H1 (cell line): ENCODE results near the gene SAMD15. TPM values are rescaled to one million over a fixed set of nuclear protein-coding genes. Genes with fewer than 3 reads are reported as not detected.

ENCODE experiments used
- CTCF ChIA-PET: fragments of 300-600 bp; sonication (Branson Sonifier 250); formaldehyde crosslinking; loops from one replicate; lab custom pipeline; 2021; ENCODE audit not compliant: partially characterized antibody; lab: Charles Lee
- POLR2A ChIA-PET: fragments of 300-600 bp; sonication (Branson Sonifier 250); formaldehyde crosslinking; loops from one replicate; lab custom pipeline; 2021; ENCODE audit warnings: inconsistent platforms; ENCODE audit not compliant: partially characterized antibody; lab: Charles Lee
- DNase-seq, 2 experiments: peaks; one replicate each; pipeline versions ENCODE4 v3.0.0 to v3.0.0-alpha.2; 2010 to 2022; ENCODE audit warnings: low spot score in 2 of 2, low read depth in 1 of 2, mixed read lengths in 1 of 2
- FAIRE-seq: peaks from 2 replicates; lab custom pipeline; 2011; peaks lifted over from hg19 to GRCh38; lab: Jason Lieb, UNC
- H2AFZ ChIP-seq: 2 replicates; pipeline ENCODE4 v1.8.1; 2012; ENCODE audit warnings: low read length, inconsistent platforms
- H2AK5ac ChIP-seq: 2 replicates; pipeline ENCODE4 v1.6.1; 2013; ENCODE audit warnings: low read depth, low read length
- H2BK120ac ChIP-seq: replicated peaks from 2 replicates; pipeline ENCODE3; 2013; ENCODE audit warnings: low read depth, low read length, inconsistent platforms
- H2BK12ac ChIP-seq: 2 replicates; pipeline ENCODE4 v1.6.1; 2013; ENCODE audit warnings: low read depth, low read length
- H2BK15ac ChIP-seq: 2 replicates; pipeline ENCODE4 v1.6.1; 2013; ENCODE audit warnings: low read length
- H2BK20ac ChIP-seq: 2 replicates; pipeline ENCODE4 v1.6.1; 2013; ENCODE audit warnings: low read length
- H2BK5ac ChIP-seq: 2 replicates; pipeline ENCODE4 v1.6.1; 2013; ENCODE audit warnings: low read depth, low read length
- H3K14ac ChIP-seq: 2 replicates; pipeline ENCODE4 v1.6.1; 2013; ENCODE audit warnings: inconsistent platforms; ENCODE audit not compliant: insufficient read length
- H3K18ac ChIP-seq: 2 replicates; pipeline ENCODE4 v1.6.1; 2013; ENCODE audit warnings: low read length; ENCODE audit errors: extremely low read depth
- H3K23ac ChIP-seq: 2 replicates; pipeline ENCODE4 v1.6.1; 2013; ENCODE audit warnings: inconsistent platforms; ENCODE audit not compliant: insufficient read length
- H3K23me2 ChIP-seq: 2 replicates; pipeline ENCODE4 v1.6.1; 2013; ENCODE audit warnings: low read depth, low read length
- H3K27ac ChIP-seq: 2 replicates; pipeline ENCODE4 v1.6.1; 2011; ENCODE audit warnings: low read depth, low read length, inconsistent platforms
- H3K27me3 ChIP-seq, 4 experiments: replicated peaks in 1 of 4; 1 replicate in 1 of 4; 2 replicates in 3 of 4; pipeline versions ENCODE4 v1.6.1 to v1.8.1; 2011 to 2013; ENCODE audit warnings: low read length in 3 of 4, mild to moderate bottlenecking in 3 of 4, inconsistent platforms in 2 of 4, mixed read lengths in 2 of 4, moderate library complexity in 1 of 4; ENCODE audit not compliant: control insufficient read depth in 3 of 4, insufficient read depth in 3 of 4; ENCODE audit errors: extremely low read depth in 1 of 4
- H3K36me3 ChIP-seq, 4 experiments: 2 replicates each; pipeline versions ENCODE4 v1.6.1 to v1.8.1; 2011 to 2013; ENCODE audit warnings: mild to moderate bottlenecking in 4 of 4, low read length in 3 of 4, moderate library complexity in 2 of 4, control low read depth in 1 of 4, inconsistent platforms in 1 of 4; ENCODE audit not compliant: insufficient read depth in 4 of 4, control insufficient read depth in 2 of 4
- H3K4ac ChIP-seq: replicated peaks from 2 replicates; pipeline ENCODE3; 2013; ENCODE audit warnings: low read length, low read depth, mixed read lengths, inconsistent platforms; ENCODE audit not compliant: insufficient read length
- H3K4me1 ChIP-seq, 4 experiments: replicated peaks in 1 of 4; 1 replicate in 1 of 4; 2 replicates in 3 of 4; pipeline versions ENCODE4 v1.6.1 to v1.8.1; 2011 to 2013; ENCODE audit warnings: low read length in 3 of 4, inconsistent platforms in 2 of 4, mixed read lengths in 1 of 4; ENCODE audit not compliant: insufficient read depth in 4 of 4, control insufficient read depth in 3 of 4
- H3K4me2 ChIP-seq, 2 experiments: 2 replicates each; pipeline versions ENCODE4 v1.6.1 to v1.8.1; 2011 to 2013; ENCODE audit warnings: low read depth in 2 of 2, low read length in 2 of 2, control low read depth in 1 of 2, inconsistent platforms in 1 of 2, mild to moderate bottlenecking in 1 of 2; ENCODE audit not compliant: insufficient read depth in 1 of 2
- H3K4me3 ChIP-seq, 4 experiments: fragments of 200-600, 300-600 bp in 1 of 4; sonication (generic), shearing (Covaris generic), sonication (Bioruptor Twin) in 1 of 4; 2 replicates each; pipeline versions ENCODE4 v1.5.1 to v1.8.1; 2011 to 2016; ENCODE audit warnings: low read length in 4 of 4, low read depth in 3 of 4, control low read depth in 2 of 4, inconsistent platforms in 2 of 4, mild to moderate bottlenecking in 2 of 4, mixed read lengths in 1 of 4, moderate library complexity in 1 of 4; ENCODE audit not compliant: insufficient read depth in 2 of 4; ENCODE audit errors: extremely low read depth in 1 of 4
- H3K56ac ChIP-seq: replicated peaks from 2 replicates; pipeline ENCODE3; 2013; ENCODE audit warnings: low read depth, mild to moderate bottlenecking, mixed read lengths, low read length, inconsistent platforms; ENCODE audit not compliant: insufficient read length
- H3K79me1 ChIP-seq: 2 replicates; pipeline ENCODE4 v1.6.1; 2013; ENCODE audit warnings: low read depth, low read length, control low read depth
- H3K79me2 ChIP-seq, 2 experiments: 2 replicates each; pipeline versions ENCODE4 v1.6.1 to v1.8.1; 2012 to 2013; ENCODE audit warnings: low read length in 2 of 2, mild to moderate bottlenecking in 2 of 2, inconsistent platforms in 1 of 2; ENCODE audit not compliant: insufficient read depth in 2 of 2, control insufficient read depth in 1 of 2
- H3K9ac ChIP-seq, 4 experiments: replicated peaks in 1 of 4; 1 replicate in 1 of 4; 2 replicates in 3 of 4; pipeline versions ENCODE4 v1.6.1 to v1.8.1; 2011 to 2013; ENCODE audit warnings: low read depth in 3 of 4, low read length in 3 of 4, control low read depth in 2 of 4, mild to moderate bottlenecking in 2 of 4, moderate library complexity in 2 of 4, inconsistent platforms in 1 of 4; ENCODE audit errors: extremely low read depth in 1 of 4
- H3K9me3 ChIP-seq, 2 experiments: 2 replicates each; pipeline versions ENCODE4 v1.6.1 to v1.8.1; 2012 to 2013; ENCODE audit warnings: mild to moderate bottlenecking in 2 of 2, moderate library complexity in 2 of 2, control low read depth in 1 of 2, inconsistent platforms in 1 of 2, low read depth in 1 of 2, low read length in 1 of 2, mixed read lengths in 1 of 2; ENCODE audit not compliant: insufficient read depth in 2 of 2
- H4K20me1 ChIP-seq, 2 experiments: replicated peaks in 1 of 2; 2 replicates each; pipeline versions ENCODE3 to v1.8.1; 2011 to 2013; ENCODE audit warnings: inconsistent platforms in 2 of 2, low read length in 2 of 2, mild to moderate bottlenecking in 1 of 2; ENCODE audit not compliant: insufficient read depth in 2 of 2, control insufficient read depth in 1 of 2
- H4K5ac ChIP-seq: 2 replicates; pipeline ENCODE4 v1.6.1; 2013; ENCODE audit warnings: low read length, low read depth, mixed read lengths, inconsistent platforms; ENCODE audit not compliant: insufficient read length
- H4K8ac ChIP-seq: 2 replicates; pipeline ENCODE4 v1.8.0; 2013; ENCODE audit warnings: mild to moderate bottlenecking, moderate library complexity, low read length, inconsistent platforms; ENCODE audit not compliant: insufficient read depth; ENCODE audit errors: extremely low read depth
- H4K91ac ChIP-seq: replicated peaks from 2 replicates; pipeline ENCODE3; 2013; ENCODE audit warnings: low read length, mixed read lengths, inconsistent platforms; ENCODE audit not compliant: insufficient read length
- BRCA1 ChIP-seq: IDR thresholded peaks from 2 replicates; pipeline ENCODE4 v1.6.1; 2012; ENCODE audit warnings: low read depth, low read length, improper control_type of control experiment
- CHD1 ChIP-seq: IDR thresholded peaks from 2 replicates; pipeline ENCODE4 v1.6.1; 2012; ENCODE audit warnings: low read depth, low read length, improper control_type of control experiment
- EP300 ChIP-seq, 2 experiments: IDR thresholded peaks; 1 replicate in 1 of 2; 2 replicates in 1 of 2; pipeline ENCODE4 v1.6.1; 2011 to 2012; ENCODE audit warnings: low read depth in 2 of 2, low read length in 2 of 2, mild to moderate bottlenecking in 2 of 2, borderline replicate concordance in 1 of 2, inconsistent platforms in 1 of 2, moderate library complexity in 1 of 2
- EZH2 ChIP-seq: fragments of 200-600 bp; sonication (generic); IDR thresholded peaks from 2 replicates; pipeline ENCODE4 v1.7.1; 2012; ENCODE audit warnings: low read depth, mild to moderate bottlenecking, moderate library complexity, low read length, inconsistent platforms; ENCODE audit not compliant: severe bottlenecking
- HDAC2 ChIP-seq, 2 experiments: fragments of 300-600 bp in 1 of 2; sonication (generic) in 1 of 2; IDR thresholded peaks; 2 replicates each; pipeline ENCODE4 v1.6.1; 2011 to 2012; ENCODE audit warnings: low read depth in 2 of 2, low read length in 2 of 2, mild to moderate bottlenecking in 2 of 2, moderate library complexity in 2 of 2, borderline replicate concordance in 1 of 2, inconsistent platforms in 1 of 2
- HDAC6 ChIP-seq: IDR thresholded peaks from one replicate; pipeline ENCODE4 v1.7.1; 2012; ENCODE audit warnings: low read depth, mild to moderate bottlenecking, inconsistent platforms, low read length, moderate library complexity
- JUN ChIP-seq: IDR thresholded peaks from 2 replicates; pipeline ENCODE4 v1.6.1; 2011; ENCODE audit warnings: low read depth, mild to moderate bottlenecking, improper control_type of control experiment, low read length
- KDM4A ChIP-seq: IDR thresholded peaks from one replicate; pipeline ENCODE4 v1.7.1; 2012; ENCODE audit warnings: low read depth, mild to moderate bottlenecking, moderate library complexity, low read length, inconsistent platforms; ENCODE audit not compliant: severe bottlenecking
- NRF1 ChIP-seq: IDR thresholded peaks from 2 replicates; pipeline ENCODE4 v1.6.1; 2011; ENCODE audit warnings: mild to moderate bottlenecking, low read depth, low read length, improper control_type of control experiment
- POU5F1 ChIP-seq: IDR thresholded peaks from 2 replicates; pipeline ENCODE4 v1.6.1; 2011; ENCODE audit warnings: low read depth, mild to moderate bottlenecking, low read length, moderate library complexity
- RFX5 ChIP-seq: IDR thresholded peaks from 2 replicates; pipeline ENCODE4 v1.6.1; 2011; ENCODE audit warnings: low read depth, low read length, improper control_type of control experiment, borderline replicate concordance
- RXRA ChIP-seq: IDR thresholded peaks from 2 replicates; pipeline ENCODE4 v1.6.1; 2011; ENCODE audit warnings: low read depth, mild to moderate bottlenecking, low read length, moderate library complexity; ENCODE audit not compliant: insufficient read depth
- SP1 ChIP-seq: IDR thresholded peaks from 2 replicates; pipeline ENCODE4 v1.6.1; 2011; ENCODE audit warnings: low read depth, low read length
- SRF ChIP-seq: IDR thresholded peaks from 2 replicates; pipeline ENCODE4 v1.6.1; 2011; ENCODE audit warnings: mild to moderate bottlenecking, low read depth, low read length, moderate library complexity
- WGBS, 2 experiments: shearing (Covaris generic) in 1 of 2; methylation state at CpG; one replicate each; pipeline versions ENCODE4 v1.1.6 to v1.1.7; 2013 to 2015; ENCODE audit warnings: low lambda C conversion rate in 2 of 2, mixed read lengths in 2 of 2, inconsistent platforms in 1 of 2, low coverage in 1 of 2, missing lambda C conversion rate in 1 of 2; ENCODE audit not compliant: insufficient replicate concordance in 2 of 2, insufficient coverage in 1 of 2, insufficient read length in 1 of 2; ENCODE audit errors: extremely low coverage in 1 of 2, missing lambda C conversion rate in 1 of 2; 5-methylcytosine and 5-hydroxymethylcytosine counted together
- polyA plus RNA-seq, 7 experiments: library from polyadenylated mRNA; depleted of rRNA in 3 of 7; stranded (reverse) in 5 of 7; unstranded in 2 of 7; fragments of >200 nt in 5 of 7; fragments of 200-250 nt in 2 of 7; gene quantifications; 1 replicate in 5 of 7; 2 replicates in 1 of 7; 4 replicates in 1 of 7; pipeline versions ENCODE4 v1.2.1 to v1.2.3, GENCODE V29; 2011 to 2013; ENCODE audit warnings: missing spikeins in 2 of 7, mixed read lengths in 2 of 7
- total RNA-seq: library from RNA; stranded (reverse); fragmentation: NEBNext Ultra II Directional; extraction: Animal tissue kit (Norgen Biotek cat#: 25700); gene quantifications from 2 replicates; pipeline ENCODE4 v1.2.1, GENCODE V29; 2021

Gene SAMD15
- total and polyA plus RNA-seq, 2 of the 8 experiments (the other 6 are each of a cell fraction or from before 2014, with no cell fraction given): 0.17 to 1.0 TPM

- no peak overlapping the region for H2BK15ac ChIP-seq
- 83% methylated on average over 1 of the region's 1 CpG; no CpG with 5 or more reads in 1 of the 2 experiments for WGBS, 2 experiments
- H3K14ac ChIP-seq: no peak overlapping the region
- H3K4me2 ChIP-seq: no peak overlapping the region
- H4K91ac ChIP-seq: peak overlapping the region; percentile 61
- H3K23me2 ChIP-seq: no peaks in the 10 kb centered on the region; the same call in 1 of the 2 replicates
- H3K9me3 ChIP-seq: 0 out of 4 replicates have a peak, but pooled peaks cover 0 to 2% of the 10 kb centered on the region in 2 experiments
- H3K4me3 ChIP-seq: no peak overlapping the region
- H3K4me1 ChIP-seq: peaks cover 5 to 19% (median 10%) of the 10 kb centered on the region in 4 experiments
- ChIA-PET CTCF (interaction anchor here (0.9 to 3.1 kb wide), 5 partner anchors 9 to 24 kb away, joined by 3 to 15 read pairs (median 4); no protein-coding TSS in a partner anchor), POLR2A (interaction anchor here (2.5 kb wide), 1 partner anchor 18 kb away, joined by 12 read pairs; the partner anchor contains the start of genes GSTZ1 and POMT2)
- no peaks in the 10 kb centered on the region for H3K79me2 ChIP-seq
- H2BK120ac ChIP-seq: no peak overlapping the region
- no peak overlapping the region for H4K5ac ChIP-seq
- peak overlapping the region; percentile 81 for H3K18ac ChIP-seq
- no peak overlapping the region for H3K27ac ChIP-seq
- FAIRE-seq (no peak), DNase-seq (no peak)
- H2AFZ ChIP-seq: no peak overlapping the region
- no peak overlapping the region for H3K9ac ChIP-seq
- H3K79me1 ChIP-seq: no peaks in the 10 kb centered on the region
- no peak overlapping the region; the same call in 1 of the 2 replicates for H2AK5ac ChIP-seq
- no peaks in the 10 kb centered on the region for H4K20me1 ChIP-seq
- H2BK5ac ChIP-seq: no peak overlapping the region
- H3K56ac ChIP-seq: no peak overlapping the region
- no peak overlapping the region for H2BK12ac ChIP-seq
- no peak overlapping the region for H4K8ac ChIP-seq
- H3K4ac ChIP-seq: peak overlapping the region; percentile 23
- no peak overlapping the region for H3K23ac ChIP-seq
- peaks cover 0 to 14% (median 0%) of the 10 kb centered on the region in 4 experiments; a peak in 2 of 8 replicates for H3K36me3 ChIP-seq
- H3K27me3 ChIP-seq: no peaks in the 10 kb centered on the region
- 0 out of 2 replicates have a peak overlapping the region, but pooled peaks have one; percentile 24 for H2BK20ac ChIP-seq
- no peak for TF ChIP-seq SRF
- no peak for TF ChIP-seq BRCA1
- TF ChIP-seq EZH2: no peak
- TF ChIP-seq RXRA: no peak
- no peak for TF ChIP-seq CHD1
- no peak for TF ChIP-seq HDAC6
- TF ChIP-seq EP300 (IDR thresholded peaks at IDR 0.05; ENCODE audit: borderline replicate concordance in 1 of 2, low read depth in 2 of 2, low read length in 2 of 2): no peak
- TF ChIP-seq SP1: no peak
- TF ChIP-seq KDM4A: no peak
- no peak for TF ChIP-seq RFX5
- TF ChIP-seq POU5F1: no peak
- TF ChIP-seq JUN: no peak
- TF ChIP-seq NRF1: no peak
- no peak for TF ChIP-seq HDAC2 (IDR thresholded peaks at IDR 0.05; ENCODE audit: borderline replicate concordance in 1 of 2, low read depth in 2 of 2, low read length in 2 of 2)
These were observed 37.8 kb upstream of the SAMD15 start for GRCh38 chr14:77339407-77339806.
